ENCODE data around the gene PCDH12.

The PCDH12 gene

GRCh38 chr5:141958113-141958512 is at the start of gene PCDH12:
Gene PCDH12 (minus strand): TSS chr5:141958202. CDS start chr5:141957851, 351 bp downstream.
- DNase-seq = no peak

- no peak for DNase-seq
Measured at GRCh38 chr5:142007237-142007544, 49.2 kb upstream of the PCDH12 start.

- DNase-seq = no peak
Measured at GRCh38 chr5:142006363-142007236, 48.6 kb upstream of the PCDH12 start.

GRCh38 chr5:142003266-142003800 is 45.3 kb upstream of the PCDH12 start:
- DNase-seq = no peak

GRCh38 chr5:142000704-142001484 is 42.9 kb upstream of the PCDH12 start:
- DNase-seq = no peak

- no peak for DNase-seq
Measured at GRCh38 chr5:142000173-142000572, 42.2 kb upstream of the PCDH12 start.

GRCh38 chr5:141997358-141997960 is 39.5 kb upstream of the PCDH12 start:
- no peak for DNase-seq

- no peak for DNase-seq
Measured at GRCh38 chr5:141995656-141996055, 37.7 kb upstream of the PCDH12 start.

GRCh38 chr5:141994511-141995136 is 36.6 kb upstream of the PCDH12 start:
- no peak for DNase-seq

- no peak for DNase-seq
Measured at GRCh38 chr5:141992349-141992963, 34.5 kb upstream of the PCDH12 start.

- no peak for DNase-seq
Measured at GRCh38 chr5:141989720-141990119, 31.7 kb upstream of the PCDH12 start.

- no peak for DNase-seq
Measured at GRCh38 chr5:141986072-141986471, 28.1 kb upstream of the PCDH12 start.

GRCh38 chr5:141982626-141983025 is 24.6 kb upstream of the PCDH12 start:
- no peak for DNase-seq

- DNase-seq = no peak
Measured at GRCh38 chr5:141978389-141978788, 20.4 kb upstream of the PCDH12 start.

GRCh38 chr5:141976176-141976575 is 18.2 kb upstream of the PCDH12 start:
- DNase-seq = no peak

- DNase-seq = no peak
Measured at GRCh38 chr5:141973871-141974595, 16.0 kb upstream of the PCDH12 start.

GRCh38 chr5:141969783-141970771 is 12.1 kb upstream of the PCDH12 start:
- DNase-seq = no peak

GRCh38 chr5:141968914-141969608 is 11.1 kb upstream of the PCDH12 start, which contains the start of gene RNF14:
Gene RNF14 (plus strand): TSS chr5:141969105. CDS start chr5:141973589, 4,484 bp downstream.
- peak; percentile 96 for DNase-seq

- DNase-seq = no peak
Measured at GRCh38 chr5:141966963-141967333, 8.9 kb upstream of the PCDH12 start.

All from islet precursor cell (in vitro differentiated cells).